Pancreas (tissue), 10 donors: ENCODE data around the gene PTPN2. TPM values are rescaled to one million over a fixed set of nuclear protein-coding genes. Genes with fewer than 3 reads are reported as not detected.

Experiments used
- ATAC-seq, 4 donors: fragments of 200-7000 bp; cut with Tn5 transposase; one replicate each; pipeline versions ENCODE4 v1.8.0 to v1.9.1; 2020; ENCODE audit warnings: mild to moderate bottlenecking in 4 of 4, moderate library complexity in 4 of 4
- DNase-seq, 6 donors: peaks; one replicate each; pipeline ENCODE4 v3.0.0-alpha.2; 2020
- FAIRE-seq: peaks from 2 replicates; lab custom pipeline; 2012; peaks lifted over from hg19 to GRCh38; lab: Jason Lieb, UNC
- H3K27ac ChIP-seq, 4 donors: fragments of 200-600 bp; sonication (generic); 1 replicate in 3 of 4; 2 replicates in 1 of 4; pipeline versions ENCODE4 v1.5.0 to v1.8.0; 2020
- H3K27me3 ChIP-seq, 4 donors: fragments of 200-600 bp; one replicate each; pipeline ENCODE4 v1.8.0; 2021
- H3K36me3 ChIP-seq, 3 donors: fragments of 200-600 bp; sonication (generic) in 1 of 3; one replicate each; pipeline versions ENCODE4 v1.5.0 to v1.8.0; 2020 to 2021
- H3K4me1 ChIP-seq, 3 donors: fragments of 200-600 bp; one replicate each; pipeline ENCODE4 v1.8.0; 2021
- H3K4me3 ChIP-seq, 4 donors: fragments of 200-600 bp; sonication (generic) in 2 of 4; one replicate each; pipeline versions ENCODE4 v1.5.0 to v1.8.0; 2020 to 2021
- H3K9me3 ChIP-seq, 4 donors: fragments of 200-600 bp; one replicate each; pipeline ENCODE4 v1.8.0; 2021
- CTCF ChIP-seq, 4 donors: fragments of 200-600 bp; sonication (generic) in 3 of 4; IDR thresholded peaks; one replicate each; pipeline versions ENCODE4 v1.5.0 to v1.8.0; 2021; ENCODE audit warnings: antibody characterized with exemption in 4 of 4
- WGBS, 2 donors: extraction: QIAGEN DNeasy Blood & Tissue Kit; methylation state at CpG; one replicate each; pipeline ENCODE4 v1.1.7; 2013; 5-methylcytosine and 5-hydroxymethylcytosine counted together
- intact Hi-C, 3 donors: fragments of 100-400 bp; cut with DNase I; formaldehyde crosslinking; loops; one replicate each; pipeline versions ENCODE4 v1.11.1 to v1.14.2; 2022
- polyA plus RNA-seq, 2 donors: library from polyadenylated mRNA; stranded (reverse); fragments of 200-250 nt; gene quantifications; one replicate each; pipeline ENCODE4 v1.2.3, GENCODE V29; 2013
- total RNA-seq, 6 donors: library from RNA; stranded (reverse); fragmentation: NEBNext Ultra II Directional in 4 of 6; extraction: Animal tissue kit (Norgen Biotek cat#: 25700) in 4 of 6; gene quantifications; one replicate each; pipeline versions ENCODE4 v1.2.1 to v1.2.4, GENCODE V29; 2021 to 2023
- donor health status: healthy with polysubstance abuse.
- donor health status: DM: no; HTN: no; CAD: no; lungs with moderate emphysema.
- donor health status: DM: no; HTN: no; CAD: no.
- donor health status: control.
- donor health status: control.
- donor health status: Bipolar disorder and iron deficiency.
- donor health status: DM: yes; HTN: yes; CAD: no.
- donor health status: DM: no; HTN: no; CAD: no.
- donor health status: DM: no; HTN: no; CAD: no.
- donor health status: DM: yes; HTN: yes; CAD: no.

The PTPN2 gene
- total and polyA plus RNA-seq, 8 donors, result 22.8 to 37.1 (median 26.3) TPM

- H3K36me3 ChIP-seq, result peaks cover 0 to 29% (median 0%) of the 10 kb centered on the region in 3 donors
- no peak overlapping the region for H3K27ac ChIP-seq
- no peaks in the 10 kb centered on the region for H3K9me3 ChIP-seq
- no peak for TF ChIP-seq CTCF (IDR thresholded peaks at IDR 0.05)
- DNase-seq (no peak), ATAC-seq (no peak), FAIRE-seq (no peak)
- intact Hi-C loops, result no loop called here
- WGBS, 2 donors, result 79 to 89% methylated on average over 3 of the region's 3 CpGs
- no peaks in the 10 kb centered on the region for H3K27me3 ChIP-seq
- H3K4me1 ChIP-seq, result no peaks in the 10 kb centered on the region
- no peak overlapping the region for H3K4me3 ChIP-seq
Measured at GRCh38 chr18:12819322-12819721, 64.7 kb downstream of the PTPN2 start.

DNA sequence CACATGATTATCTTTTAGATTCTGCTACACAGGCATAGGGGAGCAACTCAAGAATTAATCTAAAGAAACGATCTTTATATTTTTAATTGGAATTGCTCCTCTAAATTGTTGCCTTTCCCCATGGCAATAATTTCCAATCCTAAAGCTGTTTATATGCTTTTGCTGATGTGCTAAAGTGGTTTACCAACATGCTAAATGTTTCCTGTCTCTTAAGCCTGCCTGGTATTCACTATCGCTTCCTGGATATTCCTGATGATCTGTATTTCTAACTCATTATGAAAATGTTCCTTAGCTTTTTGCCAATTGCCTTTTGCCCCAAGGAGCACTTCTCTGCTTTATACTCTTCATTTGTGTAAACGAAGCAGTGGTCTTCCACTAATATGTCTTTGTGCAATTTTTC lies 65.8 kb downstream of the PTPN2 start:
- Histone ChIP-seq H3K4me1 (no peaks in the 10 kb centered on the region), H3K36me3 (peaks cover 0 to 32% (median 3%) of the 10 kb centered on the region in 3 donors), H3K4me3 (no peak overlapping the region), H3K9me3 (no peaks in the 10 kb centered on the region), H3K27me3 (no peaks in the 10 kb centered on the region), H3K27ac (no peak overlapping the region)
- ATAC-seq (no peak), FAIRE-seq (no peak), DNase-seq (no peak)
- TF ChIP-seq CTCF (IDR thresholded peaks at IDR 0.05), result no peak
- intact Hi-C loops, result no loop called here
- 95 to 96% methylated on average over 3 of the region's 3 CpGs for WGBS, 2 donors

- no peak for TF ChIP-seq CTCF (IDR thresholded peaks at IDR 0.05)
- intact Hi-C loops, result no loop called here
- Histone ChIP-seq H3K27ac (no peak overlapping the region), H3K36me3 (peaks cover 0 to 23% (median 3%) of the 10 kb centered on the region in 3 donors), H3K9me3 (no peaks in the 10 kb centered on the region), H3K4me3 (no peak overlapping the region), H3K4me1 (no peaks in the 10 kb centered on the region), H3K27me3 (no peaks in the 10 kb centered on the region)
- no peak for ATAC-seq
- no peak for FAIRE-seq
- WGBS, 2 donors, result 94 to 95% methylated on average over 2 of the region's 2 CpGs
- DNase-seq, result no peak
Measured at GRCh38 chr18:12816451-12816850, 67.6 kb downstream of the PTPN2 start.

GRCh38 chr18:12811191-12811950 lies 72.7 kb downstream of the PTPN2 start:
- Histone ChIP-seq H3K4me3 (no peak overlapping the region), H3K36me3 (peaks cover 0 to 27% (median 3%) of the 10 kb centered on the region in 3 donors), H3K9me3 (no peaks in the 10 kb centered on the region), H3K27me3 (no peaks in the 10 kb centered on the region), H3K4me1 (no peaks in the 10 kb centered on the region), H3K27ac (no peak overlapping the region)
- 85 to 89% methylated on average over 6 of the region's 6 CpGs for WGBS, 2 donors
- no peak for FAIRE-seq
- intact Hi-C loops, result no loop called here
- DNase-seq, result no peak
- ATAC-seq, result no peak
- TF ChIP-seq CTCF (IDR thresholded peaks at IDR 0.05), result no peak
